Stimulated activated naive CD4-positive, alpha-beta T cell treated with Interleukin-2 at 50 U/mL for 16 hours (primary cell): ENCODE results near the gene PPP4R4.

ENCODE experiments used
- DNase-seq: peaks from one replicate; lab custom pipeline; 2025; lab: John Stamatoyannopoulos, UW

The PPP4R4 gene

DNA sequence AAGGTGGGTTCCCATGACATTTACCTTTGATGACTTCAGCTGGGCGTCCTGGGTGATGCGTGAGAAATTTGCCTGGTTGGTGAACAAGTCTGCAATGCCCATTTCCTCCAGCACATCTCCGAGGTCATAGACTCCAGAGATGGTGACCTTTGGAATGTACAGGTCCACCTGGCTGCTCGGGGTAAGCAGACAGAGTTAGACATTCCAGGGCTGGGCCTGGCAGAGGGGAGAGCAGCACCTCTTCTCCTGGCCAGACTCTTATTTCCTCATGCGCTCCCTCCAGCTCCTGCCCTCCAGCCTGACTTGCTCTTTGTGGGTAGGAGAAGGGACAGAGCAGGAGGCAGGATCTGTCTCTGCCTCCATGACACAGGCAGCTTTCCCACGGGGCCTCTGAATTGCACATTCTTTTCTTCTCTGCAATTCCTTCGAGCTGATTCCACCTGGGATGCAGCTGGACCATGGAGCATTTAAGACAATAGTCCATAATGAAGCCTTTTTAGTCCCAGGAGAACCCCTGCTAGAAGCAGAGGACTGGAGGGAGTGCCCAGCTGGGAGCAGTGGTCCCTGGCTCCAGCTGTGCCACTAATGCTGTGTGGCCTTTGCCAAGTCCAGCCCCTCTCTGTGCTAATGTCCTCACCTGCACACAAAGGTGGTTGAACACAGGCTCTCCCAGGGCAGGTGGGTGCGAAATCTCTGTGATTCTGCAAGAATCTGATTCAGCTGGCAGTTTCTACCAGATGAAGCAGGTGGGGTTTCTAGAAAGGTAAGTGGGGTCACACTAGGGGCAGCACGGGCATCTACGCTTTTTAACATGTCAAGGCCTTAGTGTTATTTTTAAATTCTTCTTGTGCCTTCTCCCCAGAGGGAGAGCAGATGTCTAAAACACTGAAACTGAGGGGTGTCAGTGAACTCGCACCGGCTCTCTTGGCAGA, 132.2 kb downstream of the PPP4R4 start:
- no peak for DNase-seq

DNA sequence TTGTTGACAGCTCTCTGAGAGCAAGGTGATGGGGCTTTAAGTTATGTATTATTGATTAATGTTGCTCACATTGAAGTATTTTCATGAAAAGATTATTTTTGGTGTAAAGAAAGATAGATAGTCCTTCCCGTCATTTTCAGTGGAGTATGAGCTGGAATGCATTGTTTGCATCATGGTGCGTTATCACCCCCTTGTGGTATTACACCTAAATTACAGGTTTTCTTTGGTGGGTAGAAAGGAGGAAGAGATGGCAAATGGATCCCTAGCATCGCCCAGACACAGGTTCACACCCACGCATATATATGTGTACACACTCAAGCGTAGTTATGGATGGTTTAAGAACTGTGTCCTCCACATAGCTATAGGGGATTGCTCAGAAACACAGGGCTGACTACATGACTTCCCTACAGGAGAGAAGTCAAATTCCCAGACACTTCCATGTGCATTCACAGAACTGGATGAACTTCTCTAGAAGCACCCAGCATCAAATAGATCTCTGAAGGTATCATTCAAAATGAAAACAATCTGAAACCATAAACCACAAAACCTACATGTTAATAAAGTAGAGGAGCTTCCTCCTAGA, 133.4 kb downstream of the PPP4R4 start:
- DNase-seq: no peak

DNA sequence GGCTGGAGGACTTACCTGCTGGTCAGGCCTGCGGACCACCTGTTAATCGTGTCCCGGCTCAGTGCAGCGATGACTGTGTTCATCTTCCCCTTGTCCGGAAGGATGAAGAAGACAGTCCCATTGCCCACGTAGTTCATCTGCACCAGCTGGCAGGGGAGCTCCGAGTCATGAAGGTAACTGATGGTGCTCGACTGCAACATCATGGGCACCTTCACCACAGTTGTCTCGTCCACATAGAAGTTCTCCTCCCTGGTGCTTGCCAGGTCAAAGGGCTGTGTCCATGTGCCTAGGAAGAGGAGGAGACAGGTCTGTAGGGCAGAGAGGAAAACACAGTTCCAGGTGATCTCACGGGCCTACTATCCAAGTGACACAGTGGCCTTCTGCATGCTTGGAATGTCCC, 135.6 kb downstream of the PPP4R4 start:
- DNase-seq: no peak

DNA sequence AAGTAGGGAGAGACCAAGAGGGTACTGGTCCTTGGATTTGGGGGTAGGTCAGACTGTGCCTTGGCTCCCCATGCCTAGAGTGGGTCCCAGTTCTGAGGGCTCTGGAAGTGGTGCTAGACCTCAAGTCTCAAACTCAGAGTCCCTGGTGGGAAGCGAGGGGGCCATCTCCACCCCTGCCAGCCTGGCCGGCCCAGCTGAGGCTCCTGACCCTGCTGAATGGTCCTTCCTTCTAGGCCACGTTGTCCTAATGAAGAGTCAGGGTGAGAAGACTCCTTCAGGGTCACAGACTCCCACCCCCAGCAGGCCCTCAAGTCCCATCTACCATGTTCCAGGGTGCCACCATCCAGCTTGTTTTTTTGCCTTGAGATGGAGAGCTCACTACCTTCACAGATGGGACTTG, 136.1 kb downstream of the PPP4R4 start:
- no peak for DNase-seq

DNA sequence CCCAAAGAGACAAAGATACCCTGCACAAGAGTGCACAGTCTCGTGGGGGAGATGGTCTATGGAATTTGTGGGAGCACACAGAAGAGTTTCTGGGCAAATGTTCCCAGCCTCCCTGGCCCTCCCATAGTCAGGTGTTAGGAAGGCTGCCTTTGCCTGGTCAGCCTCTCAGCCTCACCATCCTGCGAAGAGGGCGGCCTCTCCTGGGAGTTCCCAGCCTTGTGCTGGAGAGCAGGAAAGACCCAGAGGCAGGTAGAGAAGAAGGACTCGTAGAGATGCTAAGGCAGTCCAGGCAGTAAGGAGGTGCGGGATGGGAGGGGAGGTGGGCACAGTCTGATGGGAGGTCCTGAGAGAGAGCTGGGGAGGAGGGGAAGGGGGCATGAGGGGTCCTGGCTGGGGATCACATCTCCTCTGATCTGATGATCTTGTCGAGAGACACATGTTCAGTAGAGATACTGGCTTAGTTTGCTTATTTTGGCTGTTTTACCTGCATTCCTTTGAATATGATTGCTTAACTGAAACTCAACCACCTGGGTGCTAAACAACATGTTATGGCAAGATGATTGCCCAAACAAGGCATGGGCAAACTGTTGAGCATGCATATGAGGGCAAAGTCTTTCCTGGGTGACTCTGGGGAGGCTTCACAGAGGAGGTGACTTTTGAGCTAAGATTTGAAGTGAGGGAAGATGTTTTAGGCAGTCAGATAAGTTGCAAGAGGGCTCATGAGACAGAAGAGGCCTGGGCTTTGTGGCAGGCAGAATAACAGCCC, 138.5 kb downstream of the PPP4R4 start:
- no peak for DNase-seq

DNA sequence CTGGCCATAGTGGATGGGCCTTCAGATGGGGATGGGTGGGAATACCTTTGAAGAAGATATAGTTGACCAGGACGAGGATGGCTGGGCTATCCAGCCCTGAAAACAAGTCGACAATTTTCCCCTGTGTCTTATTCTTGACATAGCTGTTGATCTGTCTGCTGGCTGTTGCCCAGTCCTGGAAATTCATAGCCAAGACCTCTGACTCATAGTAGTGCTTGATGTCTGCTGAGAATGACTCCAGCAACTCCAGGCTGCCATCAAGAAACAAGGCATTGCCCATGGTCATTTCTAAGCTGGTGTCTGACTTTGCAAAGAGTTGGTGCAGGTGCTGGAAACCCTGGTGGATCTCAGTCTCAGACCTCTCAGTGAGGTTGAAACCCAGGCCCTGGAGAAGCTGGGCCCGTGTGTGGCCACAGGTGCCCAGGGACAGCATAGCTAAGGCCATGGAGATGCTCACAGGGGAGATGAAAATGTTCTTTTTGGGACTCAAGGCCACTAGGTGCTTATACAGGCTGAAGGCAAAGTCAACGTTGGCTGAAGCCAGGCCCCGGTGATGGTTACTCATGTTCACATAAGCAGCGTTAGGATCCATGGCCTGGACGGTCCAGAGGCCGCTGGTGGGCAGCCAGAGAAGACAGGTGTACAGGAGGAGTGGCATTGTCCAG, 140.0 kb downstream of the PPP4R4 start:
- no peak for DNase-seq

DNA sequence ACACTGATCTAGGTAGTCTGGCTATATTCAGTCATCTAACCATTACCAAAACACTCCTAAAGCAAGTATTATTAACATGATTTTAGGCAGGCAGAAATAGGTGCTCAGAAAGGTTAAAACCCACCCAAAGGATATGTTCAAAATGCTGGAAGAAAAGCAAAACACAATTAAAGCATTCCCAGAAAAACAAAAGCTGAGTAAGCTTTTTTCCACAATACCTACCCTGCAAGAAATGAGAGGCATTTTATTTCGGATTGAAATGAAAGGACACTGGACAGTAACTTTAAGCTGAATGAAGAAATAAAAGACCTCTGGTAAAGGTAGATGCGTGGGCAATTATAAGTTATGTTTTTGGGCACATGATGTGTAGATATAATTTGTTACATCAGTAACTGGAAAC, 140.8 kb downstream of the PPP4R4 start:
- DNase-seq: no peak

DNA sequence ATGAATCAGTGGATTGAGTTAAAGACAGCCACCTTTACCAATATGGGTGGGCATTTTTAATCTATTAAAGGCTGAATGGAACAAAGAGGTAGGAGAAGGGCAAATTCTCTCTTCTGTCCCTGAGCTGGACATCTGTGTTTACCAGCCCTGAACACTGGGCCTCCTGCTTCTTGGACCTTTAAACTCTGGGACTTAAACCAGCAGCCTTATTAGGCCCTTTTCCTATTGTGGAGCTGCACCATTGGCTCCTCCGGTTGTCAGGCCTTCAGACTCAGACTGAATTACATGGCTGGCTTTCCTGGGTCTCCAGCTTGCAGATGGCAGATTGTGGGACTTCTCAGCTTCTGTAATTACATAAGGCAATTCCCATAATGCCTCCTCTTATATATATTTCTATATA, 142.6 kb downstream of the PPP4R4 start:
- no peak for DNase-seq

DNA sequence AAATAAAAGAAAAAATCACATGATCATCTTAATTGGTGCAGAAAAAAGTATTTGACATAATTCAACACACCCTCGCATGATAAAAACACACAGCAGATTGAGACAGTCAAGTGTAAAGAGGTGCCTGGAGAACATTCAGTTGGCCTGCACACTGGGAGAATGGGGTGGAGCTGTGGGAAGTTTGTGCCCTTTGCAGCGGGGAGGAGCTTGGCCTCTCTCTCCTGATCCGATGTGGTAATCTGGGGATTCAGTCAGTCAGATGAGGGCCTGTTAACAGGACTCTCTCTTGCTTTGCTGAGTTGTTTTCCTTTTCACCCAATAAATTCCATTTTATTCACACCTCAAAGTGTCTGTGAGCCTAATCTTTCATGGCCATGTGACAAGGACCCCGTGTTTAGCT, 143.1 kb downstream of the PPP4R4 start:
- DNase-seq: no peak

DNA sequence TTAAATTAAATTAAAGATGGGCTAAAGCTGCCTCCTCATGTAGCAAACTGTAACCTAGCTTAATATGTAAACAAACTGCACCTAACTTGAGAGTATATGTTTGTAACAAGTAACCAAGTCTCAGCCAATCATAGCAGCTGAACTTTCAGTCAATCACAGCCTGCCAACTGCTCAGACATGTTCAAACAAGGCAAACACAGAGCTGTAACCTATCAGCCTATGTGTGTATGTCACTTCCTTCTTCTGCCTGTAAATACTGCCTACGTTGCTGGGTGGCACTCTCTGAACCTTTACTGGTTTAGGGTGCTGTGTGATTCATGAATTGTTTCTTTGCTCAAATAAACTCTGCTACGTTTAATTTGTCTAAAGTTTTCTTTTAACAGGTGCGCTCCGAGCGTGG, 146.1 kb downstream of the PPP4R4 start:
- no peak for DNase-seq

DNA sequence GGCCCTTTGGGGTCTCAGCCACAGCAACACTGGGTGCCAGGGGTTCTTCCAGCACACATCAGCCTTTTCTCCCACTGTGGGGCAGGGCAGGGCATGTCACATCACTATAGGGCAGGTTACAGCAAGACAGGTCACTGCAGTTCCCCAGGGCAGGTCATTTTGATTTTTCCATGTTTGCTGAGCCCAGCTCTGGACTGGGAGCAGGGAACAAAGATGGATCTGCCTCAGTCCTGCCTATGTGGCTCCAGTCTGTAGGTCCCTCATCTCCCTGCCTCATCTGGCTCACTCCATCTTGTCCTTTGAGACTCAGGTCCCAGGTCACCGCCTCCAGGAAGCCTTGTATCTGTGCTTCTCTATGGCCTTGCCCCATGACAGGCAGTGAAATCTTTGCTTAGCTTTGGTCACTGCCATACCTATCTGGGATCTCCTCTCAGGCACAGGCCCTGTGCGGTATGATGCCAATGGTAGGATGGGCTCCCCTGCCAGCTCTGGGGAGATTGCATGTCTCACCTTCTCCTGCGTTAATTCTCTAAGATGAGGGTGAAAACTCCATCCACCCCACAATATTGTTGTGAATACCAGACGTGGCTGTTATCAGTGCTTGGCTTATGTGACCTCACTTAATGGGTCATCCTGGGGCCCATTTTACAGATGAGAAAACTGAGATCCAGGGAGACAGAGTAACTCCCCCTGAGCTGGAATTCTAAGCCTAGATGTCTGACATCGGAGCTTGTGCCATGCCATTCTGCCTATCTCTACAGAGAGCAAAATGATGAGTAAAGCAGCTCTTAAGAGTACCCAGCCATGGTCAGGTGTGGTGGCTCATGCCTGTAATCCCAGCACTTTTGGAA, 147.5 kb downstream of the PPP4R4 start:
- DNase-seq: no peak

DNA sequence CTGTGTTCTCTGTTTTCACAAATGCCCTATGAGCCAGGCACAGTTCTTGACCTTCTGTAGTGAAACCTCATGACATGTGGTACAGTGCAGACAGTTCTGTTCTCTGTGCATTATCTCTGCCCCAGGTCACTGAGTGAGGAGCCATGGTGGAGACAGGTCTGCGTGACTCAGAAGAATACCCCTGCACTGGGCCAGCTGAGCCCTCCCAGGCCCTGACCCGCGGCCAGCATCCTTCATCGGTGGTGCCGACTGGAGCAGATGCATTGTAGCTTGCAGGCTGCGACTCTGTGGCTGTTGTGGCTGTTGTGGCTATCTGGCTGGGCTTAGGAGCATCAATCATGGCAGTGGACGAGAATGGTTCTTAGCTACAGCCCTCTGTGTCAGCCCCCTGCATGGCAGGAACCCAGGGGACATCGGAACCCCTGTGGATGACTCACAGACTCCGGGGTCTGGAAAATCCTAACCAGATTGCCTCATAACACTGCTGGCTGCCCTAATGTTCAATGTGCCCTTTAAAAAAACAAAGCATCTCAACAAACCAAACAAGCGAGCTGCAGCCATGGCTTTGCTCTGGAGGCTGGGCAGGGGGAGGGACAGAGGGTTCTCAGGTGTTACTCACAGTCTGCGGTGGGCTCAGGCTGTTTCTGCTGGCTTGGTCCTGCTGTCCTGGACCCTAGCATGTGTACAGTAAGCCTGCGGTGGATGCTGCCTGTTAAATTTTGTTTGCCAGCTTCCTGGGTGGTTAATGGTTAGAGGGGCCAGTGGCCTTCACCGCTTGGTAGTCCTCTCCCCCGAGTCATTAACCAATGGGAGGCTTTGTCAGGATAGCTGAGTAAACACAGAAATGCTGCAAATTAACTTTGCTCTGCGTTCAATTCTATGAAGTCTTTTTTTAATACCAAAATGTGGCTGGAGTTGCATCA, 148.8 kb downstream of the PPP4R4 start, which contains the start of gene SERPINA6:
TSS of gene SERPINA6 (minus strand) at position 689 of the 923 bp plus-strand sequence. CDS start 8,688 bp downstream, outside the sequence.
- DNase-seq: no peak

DNA sequence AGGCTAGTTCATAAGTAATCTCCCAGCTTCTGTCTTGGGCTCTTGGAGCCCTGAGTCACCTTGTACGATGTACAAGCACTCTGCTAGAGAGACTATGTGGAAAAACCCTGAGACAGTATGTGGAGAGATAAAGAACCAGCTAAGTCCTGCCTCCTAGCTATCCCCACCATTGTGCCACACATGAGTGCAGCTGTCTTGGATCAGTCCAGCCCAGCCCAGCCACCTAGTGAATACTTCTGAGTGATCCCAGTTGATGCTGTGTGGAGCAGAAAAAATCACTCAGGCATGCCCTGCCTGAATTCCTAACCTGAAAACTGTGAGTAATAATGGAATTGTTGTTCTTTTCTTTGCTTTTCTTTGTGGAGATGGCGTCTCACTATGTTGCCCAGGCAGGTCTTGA, 154.1 kb downstream of the PPP4R4 start:
- DNase-seq: no peak
